Neural cell (in vitro differentiated cells): ENCODE measurements around the gene CAP2.

Experiments
- EP300 ChIP-seq: fragments of 450-650 bp; conservative IDR thresholded peaks from 2 replicates; pipeline ENCODE4 v1.6.1; 2014; ENCODE audit warnings: antibody characterized with exemption, mild to moderate bottlenecking, moderate library complexity; ENCODE audit not compliant: poor library complexity, severe bottlenecking
- TF ChIP-seq, protein P1 (sequence below): IDR thresholded peaks from 2 replicates; pipeline ENCODE4 v1.6.1; 2012; ENCODE audit warnings: borderline replicate concordance
- TF ChIP-seq, protein P2 (sequence below): fragments of 450-650 bp; IDR thresholded peaks from 2 replicates; pipeline ENCODE4 v1.5.1; 2014; ENCODE audit warnings: antibody characterized with exemption, mild to moderate bottlenecking, moderate library complexity; ENCODE audit not compliant: poor library complexity, severe bottlenecking

DNA sequence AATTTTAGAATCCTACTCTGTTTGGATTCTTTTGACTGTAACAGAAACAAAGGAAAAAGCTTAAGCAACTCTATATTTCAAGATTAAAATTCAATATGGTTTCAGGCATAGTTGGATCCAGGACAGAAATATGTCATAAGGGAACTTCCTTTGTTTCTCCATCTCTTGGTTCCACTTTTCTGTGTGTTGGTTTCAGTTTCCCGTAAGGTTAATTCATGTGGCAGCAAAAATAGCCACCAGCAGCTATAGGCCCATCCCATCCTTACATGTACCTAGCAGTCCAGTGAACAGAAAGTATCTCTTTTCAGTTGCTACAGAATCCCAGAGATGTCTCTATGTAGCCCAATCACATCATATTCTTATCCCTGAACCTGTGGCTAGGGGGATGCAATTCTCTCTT is 197.9 kb downstream of the CAP2 start:
- TF ChIP-seq, protein P1, sequence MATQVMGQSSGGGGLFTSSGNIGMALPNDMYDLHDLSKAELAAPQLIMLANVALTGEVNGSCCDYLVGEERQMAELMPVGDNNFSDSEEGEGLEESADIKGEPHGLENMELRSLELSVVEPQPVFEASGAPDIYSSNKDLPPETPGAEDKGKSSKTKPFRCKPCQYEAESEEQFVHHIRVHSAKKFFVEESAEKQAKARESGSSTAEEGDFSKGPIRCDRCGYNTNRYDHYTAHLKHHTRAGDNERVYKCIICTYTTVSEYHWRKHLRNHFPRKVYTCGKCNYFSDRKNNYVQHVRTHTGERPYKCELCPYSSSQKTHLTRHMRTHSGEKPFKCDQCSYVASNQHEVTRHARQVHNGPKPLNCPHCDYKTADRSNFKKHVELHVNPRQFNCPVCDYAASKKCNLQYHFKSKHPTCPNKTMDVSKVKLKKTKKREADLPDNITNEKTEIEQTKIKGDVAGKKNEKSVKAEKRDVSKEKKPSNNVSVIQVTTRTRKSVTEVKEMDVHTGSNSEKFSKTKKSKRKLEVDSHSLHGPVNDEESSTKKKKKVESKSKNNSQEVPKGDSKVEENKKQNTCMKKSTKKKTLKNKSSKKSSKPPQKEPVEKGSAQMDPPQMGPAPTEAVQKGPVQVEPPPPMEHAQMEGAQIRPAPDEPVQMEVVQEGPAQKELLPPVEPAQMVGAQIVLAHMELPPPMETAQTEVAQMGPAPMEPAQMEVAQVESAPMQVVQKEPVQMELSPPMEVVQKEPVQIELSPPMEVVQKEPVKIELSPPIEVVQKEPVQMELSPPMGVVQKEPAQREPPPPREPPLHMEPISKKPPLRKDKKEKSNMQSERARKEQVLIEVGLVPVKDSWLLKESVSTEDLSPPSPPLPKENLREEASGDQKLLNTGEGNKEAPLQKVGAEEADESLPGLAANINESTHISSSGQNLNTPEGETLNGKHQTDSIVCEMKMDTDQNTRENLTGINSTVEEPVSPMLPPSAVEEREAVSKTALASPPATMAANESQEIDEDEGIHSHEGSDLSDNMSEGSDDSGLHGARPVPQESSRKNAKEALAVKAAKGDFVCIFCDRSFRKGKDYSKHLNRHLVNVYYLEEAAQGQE: no peak
- TF ChIP-seq EP300: no peak
- TF ChIP-seq, protein P2, sequence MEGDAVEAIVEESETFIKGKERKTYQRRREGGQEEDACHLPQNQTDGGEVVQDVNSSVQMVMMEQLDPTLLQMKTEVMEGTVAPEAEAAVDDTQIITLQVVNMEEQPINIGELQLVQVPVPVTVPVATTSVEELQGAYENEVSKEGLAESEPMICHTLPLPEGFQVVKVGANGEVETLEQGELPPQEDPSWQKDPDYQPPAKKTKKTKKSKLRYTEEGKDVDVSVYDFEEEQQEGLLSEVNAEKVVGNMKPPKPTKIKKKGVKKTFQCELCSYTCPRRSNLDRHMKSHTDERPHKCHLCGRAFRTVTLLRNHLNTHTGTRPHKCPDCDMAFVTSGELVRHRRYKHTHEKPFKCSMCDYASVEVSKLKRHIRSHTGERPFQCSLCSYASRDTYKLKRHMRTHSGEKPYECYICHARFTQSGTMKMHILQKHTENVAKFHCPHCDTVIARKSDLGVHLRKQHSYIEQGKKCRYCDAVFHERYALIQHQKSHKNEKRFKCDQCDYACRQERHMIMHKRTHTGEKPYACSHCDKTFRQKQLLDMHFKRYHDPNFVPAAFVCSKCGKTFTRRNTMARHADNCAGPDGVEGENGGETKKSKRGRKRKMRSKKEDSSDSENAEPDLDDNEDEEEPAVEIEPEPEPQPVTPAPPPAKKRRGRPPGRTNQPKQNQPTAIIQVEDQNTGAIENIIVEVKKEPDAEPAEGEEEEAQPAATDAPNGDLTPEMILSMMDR: no peak
